HAP-1 (cell line): ENCODE results near the gene RANBP3.

Experiments used
- DNase-seq, 2 experiments: peaks; one replicate each; pipeline ENCODE4 v3.0.0-alpha.2; 2016 to 2020; ENCODE audit warnings: low spot score in 2 of 2
- H3K27me3 ChIP-seq: fragments of 250-450 bp; sonication (Bioruptor Pico); 2 replicates; pipeline ENCODE4 v1.5.1; 2020; ENCODE audit warnings: low read depth, mild to moderate bottlenecking, moderate library complexity
- H3K36me3 ChIP-seq: fragments of 250-450 bp; sonication (Bioruptor Pico); replicated peaks from 2 replicates; pipeline ENCODE4 v1.5.1; 2020; ENCODE audit warnings: mild to moderate bottlenecking
- H3K4me1 ChIP-seq: fragments of 250-450 bp; sonication (Bioruptor Pico); 2 replicates; pipeline ENCODE4 v1.5.1; 2020; ENCODE audit warnings: mild to moderate bottlenecking
- H3K4me3 ChIP-seq: fragments of 250-450 bp; sonication (Bioruptor Pico); 2 replicates; pipeline ENCODE4 v1.5.1; 2020; ENCODE audit warnings: mild to moderate bottlenecking, moderate library complexity
- H3K9me3 ChIP-seq: fragments of 250-450 bp; sonication (Bioruptor Pico); 2 replicates; pipeline ENCODE4 v1.5.1; 2020; ENCODE audit warnings: mild to moderate bottlenecking, moderate library complexity
- in situ Hi-C: fragments of 300-500 bp; cut with MboI; formaldehyde crosslinking; loops from 3 replicates; pipeline ENCODE4 v1.14.3; 2020; ENCODE audit warnings: low sequenced_read_pairs, inconsistent platforms, mixed read lengths

RANBP3 gene

DNA sequence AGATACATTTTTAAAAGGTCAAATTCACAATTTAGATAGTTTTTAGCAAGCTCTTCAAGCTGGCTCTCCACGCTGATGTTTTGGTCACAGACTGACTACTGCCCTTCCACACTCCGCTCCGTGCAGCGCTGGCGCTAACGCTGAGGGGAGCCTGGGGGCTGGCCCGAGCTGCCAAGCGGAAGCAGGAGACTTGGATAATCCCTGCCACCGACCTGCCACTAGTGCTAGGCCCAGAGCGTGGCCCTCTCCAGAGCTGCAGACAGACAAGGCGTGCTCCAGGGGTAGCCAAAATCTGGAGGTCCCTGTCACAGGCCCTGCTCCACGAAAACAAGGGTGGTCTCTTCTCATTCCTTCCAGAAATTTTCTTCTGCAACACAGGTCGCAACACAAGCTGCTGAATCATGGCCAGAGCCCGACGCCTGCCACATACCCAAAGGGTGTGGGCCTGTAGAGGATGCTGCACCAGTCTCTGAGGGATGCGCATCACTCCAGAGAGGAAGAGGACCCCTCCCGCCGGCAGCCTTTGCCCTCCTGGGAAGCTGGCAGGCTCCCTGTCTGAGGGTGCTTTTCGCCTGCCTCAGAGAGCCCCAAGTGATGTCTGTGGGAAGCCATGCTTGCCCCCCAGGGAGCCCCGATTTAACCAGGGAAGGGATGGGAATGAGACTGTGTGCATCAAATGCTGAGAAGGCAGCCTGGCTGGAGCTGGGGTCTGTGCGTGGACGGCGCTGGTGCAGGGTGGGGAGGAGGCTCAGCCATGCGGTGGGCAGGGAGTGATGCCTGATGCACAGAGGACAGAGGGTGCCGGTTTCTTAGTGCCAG, 42.3 kb downstream of the RANBP3 start:
- DNase-seq: no peak
- in situ Hi-C loops: no loop called here
- peaks cover 44% of the 10 kb centered on the region for H3K36me3 ChIP-seq
- H3K27me3 ChIP-seq: no peaks in the 10 kb centered on the region
- no peak overlapping the region for H3K4me3 ChIP-seq
- H3K9me3 ChIP-seq: no peaks in the 10 kb centered on the region
- H3K4me1 ChIP-seq: no peaks in the 10 kb centered on the region

DNA sequence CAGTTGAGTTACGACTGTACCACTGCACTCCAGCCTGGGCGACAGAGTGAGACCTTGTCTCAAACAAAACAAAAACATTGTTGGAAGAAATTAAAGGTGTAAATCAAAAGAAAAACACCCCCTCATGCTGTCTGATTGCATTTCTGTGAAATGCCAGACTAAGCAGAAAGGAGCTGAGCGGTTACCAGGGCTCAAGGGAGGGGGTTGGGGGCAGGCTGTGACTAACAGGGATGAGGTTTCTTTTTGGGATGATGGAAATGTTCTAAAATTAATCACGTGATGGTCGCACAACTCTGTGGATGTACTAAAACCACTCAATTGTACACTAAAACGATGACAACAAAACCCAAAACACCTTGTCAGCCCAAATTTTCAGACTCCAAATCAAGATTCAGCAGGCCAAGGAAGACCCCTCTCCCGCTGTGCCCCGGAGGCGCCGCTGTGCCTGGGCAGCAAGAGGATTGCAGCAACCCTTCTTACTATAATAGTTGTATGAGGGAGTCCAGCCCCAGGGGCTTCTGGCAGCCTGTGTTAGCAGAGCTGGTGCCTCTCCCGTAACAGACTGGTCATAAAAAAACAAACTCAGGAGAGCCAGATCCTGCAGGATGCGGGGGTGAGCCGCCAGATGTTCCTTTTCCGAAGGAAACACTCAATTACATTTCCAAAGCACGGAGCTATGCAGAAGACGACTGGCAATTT, 43.0 kb downstream of the RANBP3 start:
- no peaks in the 10 kb centered on the region for H3K27me3 ChIP-seq
- in situ Hi-C loops: no loop called here
- DNase-seq: no peak
- H3K9me3 ChIP-seq: no peaks in the 10 kb centered on the region
- no peaks in the 10 kb centered on the region for H3K4me1 ChIP-seq
- H3K36me3 ChIP-seq: peaks cover 45% of the 10 kb centered on the region
- no peak overlapping the region for H3K4me3 ChIP-seq

DNA sequence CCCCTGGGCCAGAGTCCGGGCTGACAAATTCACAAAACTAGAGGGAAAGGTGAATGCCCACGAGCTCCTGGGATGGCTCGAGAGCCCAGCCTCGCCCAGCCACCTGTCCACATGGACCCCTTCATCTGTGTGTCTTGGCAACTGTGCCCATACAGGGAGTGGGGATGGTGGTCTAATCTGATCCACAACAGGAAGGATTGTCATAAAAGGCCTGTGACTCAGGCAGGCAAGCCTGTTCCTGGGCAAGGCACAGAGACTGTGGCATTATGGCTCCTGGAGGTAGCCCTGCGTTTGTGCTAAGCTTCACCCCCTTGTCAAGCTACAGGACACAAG, 43.9 kb downstream of the RANBP3 start:
- Histone ChIP-seq H3K36me3 (peaks cover 47% of the 10 kb centered on the region), H3K4me1 (no peaks in the 10 kb centered on the region), H3K9me3 (no peaks in the 10 kb centered on the region)

DNA sequence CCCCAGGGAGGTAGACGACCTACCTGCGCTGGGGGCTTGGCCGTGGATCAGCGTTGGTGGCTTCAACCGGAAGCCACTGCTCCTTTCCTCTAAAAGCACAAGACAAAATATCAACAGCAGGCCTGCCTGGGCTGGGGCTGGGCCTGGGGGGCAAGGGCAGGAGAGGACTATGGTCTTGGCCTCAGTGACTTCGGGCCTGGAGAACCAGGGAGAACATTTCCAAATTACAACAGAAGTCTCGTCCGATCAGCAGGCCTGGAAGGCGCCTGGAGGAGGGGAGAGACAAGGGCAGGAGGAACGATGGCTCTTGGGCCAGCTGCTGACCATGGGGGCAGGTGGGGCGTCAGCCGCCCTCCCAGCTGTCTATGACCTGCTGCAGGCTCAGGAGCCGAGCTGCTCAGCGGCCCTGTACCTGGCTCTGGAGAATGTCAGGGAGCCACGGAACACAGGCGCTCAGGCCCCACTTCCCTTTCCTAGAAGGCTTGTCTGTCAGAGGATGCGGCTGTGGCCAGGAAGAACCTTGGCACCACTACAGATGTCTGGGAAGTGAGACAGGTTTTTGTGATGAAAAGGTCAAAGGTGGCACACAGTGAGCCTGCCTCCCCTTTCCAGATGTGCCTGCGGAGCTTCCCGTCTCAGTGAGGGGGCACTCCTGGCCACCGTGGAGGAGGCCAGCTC, 44.4 kb downstream of the RANBP3 start:
- Histone ChIP-seq H3K4me3 (no peak overlapping the region), H3K27me3 (no peaks in the 10 kb centered on the region), H3K36me3 (peaks cover 52% of the 10 kb centered on the region), H3K9me3 (no peaks in the 10 kb centered on the region), H3K4me1 (no peaks in the 10 kb centered on the region)
- in situ Hi-C loops: no loop called here
- no peak for DNase-seq

More for the DNA sequence above, 43.9 kb downstream of the RANBP3 start:
- Histone ChIP-seq H3K27me3 (no peaks in the 10 kb centered on the region), H3K4me3 (no peak overlapping the region)
- no peak for DNase-seq
- in situ Hi-C loops: no loop called here

DNA sequence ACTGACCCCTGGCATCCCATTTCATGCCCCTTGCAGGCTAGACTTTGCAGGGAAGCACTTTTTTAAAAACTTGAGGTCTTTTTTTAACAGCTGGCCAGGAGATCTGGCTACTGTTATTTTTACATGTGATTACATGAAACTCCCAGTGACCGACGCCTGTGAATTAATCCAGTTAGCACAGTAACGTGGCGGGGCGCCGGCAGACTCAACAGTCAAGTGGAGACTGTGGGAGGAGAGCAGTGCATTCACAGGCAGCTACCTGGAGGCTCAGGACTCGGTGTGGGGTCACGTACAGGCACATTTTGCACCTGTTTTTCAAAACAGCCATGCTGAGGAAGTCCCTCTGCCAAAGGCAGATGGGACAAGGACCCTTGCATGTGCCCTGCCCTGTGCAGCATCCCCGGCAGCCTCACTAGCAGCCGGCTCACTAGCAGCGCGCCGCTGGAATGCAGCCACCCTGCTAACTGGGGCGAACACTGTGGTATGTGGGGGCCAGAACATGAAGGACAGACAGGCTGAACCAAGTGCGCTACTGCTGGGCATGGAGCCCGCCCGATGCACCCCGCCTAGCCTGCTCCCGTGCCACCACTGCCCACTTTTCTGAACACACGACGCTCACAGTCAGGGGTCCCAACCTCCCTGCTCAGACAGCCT, 45.2 kb downstream of the RANBP3 start:
- H3K4me1 ChIP-seq: no peaks in the 10 kb centered on the region
- no peak for DNase-seq

DNA sequence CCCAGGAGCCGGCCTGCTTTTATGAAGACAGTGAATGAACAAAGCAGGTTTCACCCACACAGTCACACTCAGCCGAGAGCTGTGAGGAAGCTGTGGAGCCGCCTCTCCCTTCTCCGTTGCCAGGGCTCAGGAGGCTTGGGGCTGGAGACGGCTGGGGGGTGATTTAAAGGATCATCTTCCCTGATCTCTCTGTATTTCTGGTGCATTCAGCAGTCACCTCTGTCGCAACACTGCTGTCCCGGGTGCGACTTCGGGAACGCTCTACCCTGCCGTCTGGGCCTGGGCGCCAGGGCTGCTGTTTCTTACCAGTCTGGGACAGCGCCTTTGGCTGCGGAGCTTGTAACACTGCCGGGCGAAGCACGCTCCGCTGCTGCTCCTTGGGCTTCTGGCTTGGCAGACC, 45.8 kb downstream of the RANBP3 start:
- H3K27me3 ChIP-seq: no peaks in the 10 kb centered on the region
- H3K4me3 ChIP-seq: no peak overlapping the region
- in situ Hi-C loops: no loop called here
- H3K9me3 ChIP-seq: no peaks in the 10 kb centered on the region
- H3K4me1 ChIP-seq: no peaks in the 10 kb centered on the region
- peaks cover 57% of the 10 kb centered on the region for H3K36me3 ChIP-seq
- DNase-seq: no peak

More for the DNA sequence above, 45.2 kb downstream of the RANBP3 start:
- no peaks in the 10 kb centered on the region for H3K27me3 ChIP-seq
- H3K4me3 ChIP-seq: no peak overlapping the region
- in situ Hi-C loops: no loop called here
- H3K36me3 ChIP-seq: peaks cover 56% of the 10 kb centered on the region
- H3K9me3 ChIP-seq: no peaks in the 10 kb centered on the region

DNA sequence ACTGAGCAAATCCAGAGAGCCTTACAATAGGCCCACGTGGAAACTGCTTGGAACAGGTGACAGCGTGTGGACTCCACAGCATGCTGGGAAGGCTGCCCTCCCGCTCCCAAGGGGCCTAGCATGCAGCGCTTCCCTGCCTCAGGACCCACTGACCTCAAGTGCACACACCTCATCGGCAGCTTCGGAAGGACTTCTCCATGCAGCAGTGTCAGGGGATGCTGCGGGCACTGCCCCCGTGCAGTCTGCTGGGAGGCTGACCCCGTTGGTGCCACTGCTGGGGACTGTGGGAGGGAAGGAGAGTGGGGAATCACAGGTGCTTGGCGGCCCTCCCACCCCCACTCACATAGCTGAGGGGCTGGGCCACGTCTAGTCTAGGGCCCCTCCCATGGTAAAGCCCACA, 46.7 kb downstream of the RANBP3 start:
- in situ Hi-C loops: no loop called here
- Histone ChIP-seq H3K27me3 (no peaks in the 10 kb centered on the region), H3K4me1 (no peaks in the 10 kb centered on the region), H3K9me3 (no peaks in the 10 kb centered on the region), H3K36me3 (peaks cover 62% of the 10 kb centered on the region), H3K4me3 (no peak overlapping the region)
- no peak for DNase-seq

DNA sequence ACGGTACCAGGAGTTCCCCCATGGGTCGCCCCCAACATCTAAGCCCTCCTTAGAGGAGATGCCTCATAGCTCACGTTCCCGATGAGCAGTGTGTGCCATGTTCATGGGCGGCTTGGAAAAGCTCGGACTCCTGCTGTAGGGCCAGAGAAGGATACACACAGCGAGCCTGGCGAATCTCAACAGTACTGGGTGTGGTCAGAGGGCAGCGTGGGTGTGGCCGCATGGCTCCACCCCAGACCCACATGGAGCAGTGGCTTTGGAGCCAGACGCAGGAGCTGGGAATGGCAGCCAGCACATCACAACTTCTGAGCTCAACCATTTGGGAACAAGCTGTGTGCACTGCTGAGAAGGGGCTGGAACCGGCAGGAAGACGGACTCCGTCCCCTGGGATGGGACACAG, 48.3 kb downstream of the RANBP3 start:
- Histone ChIP-seq H3K9me3 (no peaks in the 10 kb centered on the region), H3K36me3 (peaks cover 76% of the 10 kb centered on the region), H3K27me3 (no peaks in the 10 kb centered on the region), H3K4me1 (no peaks in the 10 kb centered on the region), H3K4me3 (no peak overlapping the region)
- in situ Hi-C loops: no loop called here
- DNase-seq: no peak

DNA sequence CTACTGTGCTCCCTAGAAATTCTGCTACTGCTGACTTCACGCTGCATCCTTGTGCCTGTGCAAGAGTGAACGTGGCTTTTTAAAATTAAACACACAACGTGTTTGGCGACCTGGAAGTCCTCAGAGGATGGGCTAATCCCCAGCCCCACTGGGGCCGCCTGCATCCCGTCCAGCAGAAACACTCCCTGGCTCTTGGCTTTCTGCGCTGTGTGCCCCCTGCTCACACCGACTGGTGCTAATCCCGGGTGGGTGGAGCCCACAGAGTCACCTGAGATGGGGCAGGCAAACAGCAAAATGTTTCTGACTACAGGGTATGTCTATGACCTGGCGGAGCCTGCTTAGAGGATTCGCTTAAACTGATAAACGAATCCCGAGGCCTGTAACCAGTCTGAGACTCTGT, 48.8 kb downstream of the RANBP3 start:
- Histone ChIP-seq H3K36me3 (peaks cover 80% of the 10 kb centered on the region), H3K4me1 (no peaks in the 10 kb centered on the region), H3K27me3 (no peaks in the 10 kb centered on the region), H3K9me3 (no peaks in the 10 kb centered on the region), H3K4me3 (no peak overlapping the region)
- in situ Hi-C loops: no loop called here
- DNase-seq: no peak

DNA sequence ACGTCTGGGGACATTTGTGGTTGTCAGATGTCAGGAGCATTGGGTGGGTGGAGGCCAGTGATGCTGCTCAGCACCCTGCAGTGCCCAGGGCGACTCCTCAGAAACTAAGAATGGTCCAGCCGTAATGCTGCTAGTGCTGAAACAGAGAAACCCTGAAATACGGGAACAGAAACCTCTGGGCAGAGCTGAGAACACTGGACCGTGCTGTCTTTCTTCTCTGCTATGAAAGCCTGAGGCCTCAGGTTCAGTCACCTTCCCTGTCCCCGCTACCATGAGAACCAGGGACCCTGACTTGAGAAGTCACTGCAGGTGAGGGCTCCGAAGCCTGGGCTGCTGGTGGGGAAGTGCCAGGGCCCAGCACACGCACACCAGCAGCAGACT, 50.5 kb downstream of the RANBP3 start:
- H3K36me3 ChIP-seq: peaks cover 92% of the 10 kb centered on the region
- in situ Hi-C loops: no loop called here
- DNase-seq: no peak

DNA sequence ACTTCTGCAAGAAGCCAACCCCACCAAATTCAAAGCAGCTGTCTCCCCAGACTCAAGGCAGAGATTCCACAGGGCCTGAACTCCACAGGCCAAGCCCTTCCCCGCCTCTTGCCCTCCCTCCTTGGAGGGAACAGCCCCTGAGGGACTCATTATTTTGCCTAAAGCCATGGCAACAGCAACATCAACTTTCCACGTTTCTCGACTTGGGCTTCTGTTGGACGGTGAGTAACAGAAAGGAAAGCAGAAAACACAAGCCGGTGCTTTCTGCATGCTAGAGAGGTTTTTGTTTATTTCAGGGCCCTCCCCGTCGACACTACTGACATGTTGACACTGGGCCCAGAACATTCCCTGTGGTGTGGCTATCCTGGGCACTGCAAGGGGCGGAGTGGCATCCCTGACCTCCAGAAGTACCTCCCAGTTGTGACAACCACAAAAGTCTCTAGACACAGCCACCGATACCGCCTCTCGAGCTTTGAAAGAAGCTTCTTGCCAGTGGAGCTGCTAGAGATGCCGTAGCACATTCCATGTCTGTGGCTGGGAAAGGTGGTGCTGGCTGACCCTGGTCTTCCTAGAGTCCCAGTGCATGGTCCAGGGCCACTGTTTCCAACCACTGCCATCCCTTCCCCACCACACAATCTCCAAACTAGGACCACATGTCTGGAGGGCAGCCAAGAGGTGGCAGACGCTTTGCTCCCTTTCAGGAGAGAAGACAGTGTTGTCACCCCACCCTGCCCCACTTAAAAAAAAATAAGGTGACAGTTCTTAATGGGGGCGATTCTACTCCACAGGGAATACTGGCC, 51.1 kb downstream of the RANBP3 start:
- peaks cover 94% of the 10 kb centered on the region for H3K36me3 ChIP-seq
- H3K4me3 ChIP-seq: no peak overlapping the region
- no peak for DNase-seq
- H3K4me1 ChIP-seq: no peaks in the 10 kb centered on the region
- in situ Hi-C loops: no loop called here
- no peaks in the 10 kb centered on the region for H3K9me3 ChIP-seq
- no peaks in the 10 kb centered on the region for H3K27me3 ChIP-seq

More for the DNA sequence above, 50.5 kb downstream of the RANBP3 start:
- H3K27me3 ChIP-seq: no peaks in the 10 kb centered on the region
- H3K9me3 ChIP-seq: no peaks in the 10 kb centered on the region
- no peaks in the 10 kb centered on the region for H3K4me1 ChIP-seq
- no peak overlapping the region for H3K4me3 ChIP-seq

DNA sequence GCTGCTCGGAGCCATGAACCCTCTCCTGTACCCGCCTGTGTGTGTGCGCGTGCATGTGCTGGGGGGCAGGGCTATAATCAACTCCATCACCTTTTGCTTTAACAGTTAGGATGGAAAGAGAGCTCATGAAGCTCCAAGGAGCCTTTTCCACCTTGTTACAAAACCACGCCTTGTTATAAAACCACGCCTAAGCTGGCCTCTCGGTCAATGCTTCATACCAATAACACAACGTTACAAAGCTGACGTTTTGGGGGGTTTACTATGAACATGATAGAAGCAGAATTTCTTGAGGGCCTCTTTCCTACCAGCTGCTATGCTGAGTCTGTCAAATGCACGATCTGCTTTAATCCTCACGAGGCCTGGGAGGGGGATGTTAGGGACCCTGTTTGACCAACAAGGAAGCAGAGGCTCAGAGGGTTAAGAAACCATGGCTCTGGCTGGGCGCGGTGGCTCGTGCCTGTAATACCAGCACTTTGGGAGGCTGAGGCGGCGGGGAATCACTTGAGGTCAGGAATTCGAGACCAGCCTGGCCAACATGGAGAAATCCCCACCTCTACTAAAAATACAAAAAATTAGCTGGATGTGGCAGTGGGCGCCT, 52.0 kb downstream of the RANBP3 start:
- DNase-seq: no peak
- peaks cover 90% of the 10 kb centered on the region for H3K36me3 ChIP-seq
- in situ Hi-C loops: no loop called here
- H3K27me3 ChIP-seq: no peaks in the 10 kb centered on the region
- no peak overlapping the region for H3K4me3 ChIP-seq
- no peaks in the 10 kb centered on the region for H3K9me3 ChIP-seq
- H3K4me1 ChIP-seq: no peaks in the 10 kb centered on the region

DNA sequence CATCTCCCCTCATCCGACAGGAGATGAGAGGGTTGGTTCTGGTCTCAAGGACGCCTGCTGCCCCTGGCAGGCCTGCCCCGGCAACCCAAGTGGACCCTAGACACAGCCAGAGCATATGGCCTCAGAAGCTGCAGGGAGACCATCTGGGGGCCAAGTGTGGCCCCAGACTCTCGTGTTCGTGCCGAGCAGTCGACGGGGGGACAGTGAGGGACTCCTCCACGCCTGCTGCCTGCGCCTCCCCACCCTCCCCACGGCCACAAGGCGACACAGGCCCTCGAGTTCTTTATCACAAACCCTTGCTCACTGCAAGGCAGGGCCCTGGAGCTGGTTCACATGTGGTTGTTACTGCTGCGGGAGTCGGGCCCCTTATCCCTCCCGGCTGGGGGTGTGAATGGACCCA, 54.6 kb downstream of the RANBP3 start:
- H3K4me3 ChIP-seq: no peak overlapping the region
- H3K27me3 ChIP-seq: no peaks in the 10 kb centered on the region
- H3K4me1 ChIP-seq: no peaks in the 10 kb centered on the region
- DNase-seq: no peak
- H3K9me3 ChIP-seq: no peaks in the 10 kb centered on the region
- peaks cover 81% of the 10 kb centered on the region for H3K36me3 ChIP-seq
- in situ Hi-C loops: no loop called here
